ENCODE measurements around the gene KIAA1328.

GRCh38 chr18:37170984-37171383, 342.1 kb downstream of the KIAA1328 start:
- no peak for TF ChIP-seq CTCF (IDR thresholded peaks at IDR 0.05 in 4 of 5, conservative IDR thresholded peaks at IDR 0.05 in 1 of 5)
- no peak for TF ChIP-seq POLR2A (IDR thresholded peaks at IDR 0.05)
